Progenitor cell of endocrine pancreas (in vitro differentiated cells): ENCODE measurements around the gene ADD1. TPM values are rescaled to one million over a fixed set of nuclear protein-coding genes. Genes with fewer than 3 reads are reported as not detected.

Experiments
- DNase-seq: peaks from one replicate; pipeline ENCODE4 v3.0.0; 2021; ENCODE audit warnings: low spot score; ENCODE audit not compliant: unreplicated experiment
- H3K27ac Mint-ChIP-seq: 2 replicates; pipeline ENCODE4 v1.8.0; 2021; ENCODE audit warnings: mild to moderate bottlenecking, moderate library complexity, mixed read lengths
- H3K27me3 Mint-ChIP-seq: 2 replicates; pipeline ENCODE4 v1.8.0; 2021; ENCODE audit warnings: mixed read lengths
- H3K36me3 Mint-ChIP-seq: 2 replicates; pipeline ENCODE4 v1.8.0; 2022; ENCODE audit warnings: mixed read lengths; ENCODE audit not compliant: insufficient read depth
- H3K4me1 Mint-ChIP-seq: 2 replicates; pipeline ENCODE4 v1.8.0; 2021; ENCODE audit warnings: low read depth, mixed read lengths
- H3K4me3 Mint-ChIP-seq: 2 replicates; pipeline ENCODE4 v1.8.0; 2021; ENCODE audit warnings: low read depth, mild to moderate bottlenecking, moderate library complexity, mixed read lengths
- H3K9me3 Mint-ChIP-seq: 2 replicates; pipeline ENCODE4 v1.8.0; 2021; ENCODE audit warnings: low read depth, mixed read lengths
- total RNA-seq: library from RNA; stranded (reverse); gene quantifications from 2 replicates; pipeline ENCODE4 v1.2.1, GENCODE V29; 2021
- TF ChIP-seq, protein P1 (sequence below): fragments of 200-600 bp; sonication (generic); IDR thresholded peaks from one replicate; pipeline ENCODE4 v1.5.0; 2021; ENCODE audit warnings: antibody characterized with exemption, mild to moderate bottlenecking; ENCODE audit not compliant: unreplicated experiment

Gene ADD1
- total RNA-seq, 1 donor from 2014 or later: 271 TPM

GRCh38 chr4:2871466-2871865 lies 27.8 kb downstream of the ADD1 start:
- Mint-ChIP-seq H3K27ac (no peak overlapping the region), H3K36me3 (peaks cover 5% of the 10 kb centered on the region), H3K9me3 (no peaks in the 10 kb centered on the region), H3K27me3 (no peaks in the 10 kb centered on the region), H3K4me3 (no peak overlapping the region), H3K4me1 (peaks cover 52% of the 10 kb centered on the region)
- TF ChIP-seq, protein P1, sequence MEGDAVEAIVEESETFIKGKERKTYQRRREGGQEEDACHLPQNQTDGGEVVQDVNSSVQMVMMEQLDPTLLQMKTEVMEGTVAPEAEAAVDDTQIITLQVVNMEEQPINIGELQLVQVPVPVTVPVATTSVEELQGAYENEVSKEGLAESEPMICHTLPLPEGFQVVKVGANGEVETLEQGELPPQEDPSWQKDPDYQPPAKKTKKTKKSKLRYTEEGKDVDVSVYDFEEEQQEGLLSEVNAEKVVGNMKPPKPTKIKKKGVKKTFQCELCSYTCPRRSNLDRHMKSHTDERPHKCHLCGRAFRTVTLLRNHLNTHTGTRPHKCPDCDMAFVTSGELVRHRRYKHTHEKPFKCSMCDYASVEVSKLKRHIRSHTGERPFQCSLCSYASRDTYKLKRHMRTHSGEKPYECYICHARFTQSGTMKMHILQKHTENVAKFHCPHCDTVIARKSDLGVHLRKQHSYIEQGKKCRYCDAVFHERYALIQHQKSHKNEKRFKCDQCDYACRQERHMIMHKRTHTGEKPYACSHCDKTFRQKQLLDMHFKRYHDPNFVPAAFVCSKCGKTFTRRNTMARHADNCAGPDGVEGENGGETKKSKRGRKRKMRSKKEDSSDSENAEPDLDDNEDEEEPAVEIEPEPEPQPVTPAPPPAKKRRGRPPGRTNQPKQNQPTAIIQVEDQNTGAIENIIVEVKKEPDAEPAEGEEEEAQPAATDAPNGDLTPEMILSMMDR: no peak
- no peak for DNase-seq

- Mint-ChIP-seq H3K27me3 (no peaks in the 10 kb centered on the region), H3K4me3 (no peak overlapping the region), H3K4me1 (peaks cover 50% of the 10 kb centered on the region), H3K9me3 (no peaks in the 10 kb centered on the region), H3K36me3 (peaks cover 6% of the 10 kb centered on the region), H3K27ac (no peak overlapping the region)
- no peak for DNase-seq
- TF ChIP-seq, protein P1: no peak
Observed at GRCh38 chr4:2871911-2872310, 28.3 kb downstream of the ADD1 start.

- no peak for DNase-seq
- TF ChIP-seq, protein P1: no peak
- H3K4me1 Mint-ChIP-seq: peaks cover 41% of the 10 kb centered on the region
- peak overlapping the region; percentile 25 for H3K27ac Mint-ChIP-seq
- peaks cover 12% of the 10 kb centered on the region for H3K36me3 Mint-ChIP-seq
- no peaks in the 10 kb centered on the region for H3K27me3 Mint-ChIP-seq
- H3K4me3 Mint-ChIP-seq: no peak overlapping the region
- H3K9me3 Mint-ChIP-seq: no peaks in the 10 kb centered on the region
Observed at GRCh38 chr4:2873329-2873728, 29.7 kb downstream of the ADD1 start.

DNA sequence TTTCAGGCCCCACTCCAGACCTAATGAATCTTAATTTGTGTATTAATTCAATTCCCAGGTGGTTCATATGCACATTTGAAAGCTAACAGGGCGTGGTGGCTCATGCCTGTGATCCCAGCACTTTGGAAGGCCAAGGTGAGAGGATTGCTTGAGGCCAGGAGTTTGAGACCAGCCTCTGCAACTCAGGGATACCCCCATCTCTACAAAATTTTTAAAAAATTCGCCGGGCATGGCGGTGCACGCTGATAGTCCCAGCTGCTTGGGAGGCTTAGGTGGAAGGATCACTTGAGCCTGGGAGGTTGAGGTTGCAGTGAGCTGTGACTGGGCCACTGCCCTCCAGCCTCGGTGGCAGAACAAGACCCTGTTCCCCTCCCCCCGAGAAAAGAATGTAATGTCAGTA lies 31.2 kb downstream of the ADD1 start:
- DNase-seq: no peak
- TF ChIP-seq, protein P1: no peak
- H3K27me3 Mint-ChIP-seq: no peaks in the 10 kb centered on the region
- H3K4me3 Mint-ChIP-seq: no peak overlapping the region
- H3K27ac Mint-ChIP-seq: no peak overlapping the region
- H3K36me3 Mint-ChIP-seq: peaks cover 21% of the 10 kb centered on the region
- H3K9me3 Mint-ChIP-seq: no peaks in the 10 kb centered on the region
- H3K4me1 Mint-ChIP-seq: peaks cover 27% of the 10 kb centered on the region

DNA sequence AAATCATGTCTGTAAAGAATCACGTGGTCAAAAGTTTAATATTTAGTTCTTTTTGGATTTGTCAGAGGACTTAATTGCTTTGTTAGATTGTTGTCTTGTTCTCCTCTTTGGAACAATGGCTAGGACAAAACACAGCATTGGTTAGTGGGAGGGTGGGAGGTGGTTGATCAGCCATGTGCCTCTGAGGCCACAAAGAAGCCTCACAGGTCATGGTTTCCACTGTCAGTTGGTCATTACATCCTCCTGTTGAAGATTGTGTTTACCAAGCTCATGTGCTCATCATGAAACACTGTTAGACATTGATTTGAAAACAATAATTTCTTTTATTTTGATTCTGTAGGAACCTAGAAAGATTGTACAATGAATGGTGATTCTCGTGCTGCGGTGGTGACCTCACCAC lies 31.9 kb downstream of the ADD1 start:
- H3K9me3 Mint-ChIP-seq: no peaks in the 10 kb centered on the region
- no peaks in the 10 kb centered on the region for H3K27me3 Mint-ChIP-seq
- H3K4me1 Mint-ChIP-seq: peaks cover 20% of the 10 kb centered on the region
- H3K4me3 Mint-ChIP-seq: no peak overlapping the region
- no peak for DNase-seq
- peaks cover 24% of the 10 kb centered on the region for H3K36me3 Mint-ChIP-seq
- peak overlapping the region; percentile 86 for H3K27ac Mint-ChIP-seq
- TF ChIP-seq, protein P1: no peak
